SU-DHL-6 (cell line): Measurements from ENCODE around the gene TACC3.

Experiments used
- H2AFZ ChIP-seq: fragments of 200-600 bp; sonication (generic); 2 replicates; pipeline ENCODE4 v1.6.1; 2014; ENCODE audit warnings: low read depth, mild to moderate bottlenecking, moderate library complexity, mixed read lengths, antibody characterized with exemption, low read length; ENCODE audit not compliant: severe bottlenecking
- H3F3A ChIP-seq: fragments of 200-600 bp; shearing (Covaris generic); 2 replicates; pipeline ENCODE4 v1.6.0; 2016; ENCODE audit warnings: antibody characterized with exemption, mild to moderate bottlenecking; ENCODE audit not compliant: insufficient read depth
- H3K27ac ChIP-seq: fragments of 200-600 bp; sonication (generic); 2 replicates; pipeline ENCODE4 v1.5.1; 2016; ENCODE audit warnings: low read depth, mild to moderate bottlenecking, low read length, moderate library complexity, mixed read lengths
- H3K27me3 ChIP-seq: fragments of 200-600 bp; sonication (generic), shearing (Covaris generic); 2 replicates; pipeline ENCODE4 v1.6.0; 2014; ENCODE audit warnings: mild to moderate bottlenecking, low read length
- H3K36me3 ChIP-seq: fragments of 200-600 bp; sonication (generic); 2 replicates; pipeline ENCODE4 v1.6.1; 2014; ENCODE audit warnings: mild to moderate bottlenecking, low read length, mixed read lengths
- H3K4me2 ChIP-seq: fragments of 300-600, 200-600 bp; shearing (Covaris generic), sonication (generic); 2 replicates; pipeline ENCODE4 v1.6.0; 2014; ENCODE audit warnings: low read length, low read depth, mild to moderate bottlenecking; ENCODE audit not compliant: poor library complexity, severe bottlenecking
- H3K4me3 ChIP-seq: fragments of 200-600 bp; sonication (generic); 2 replicates; pipeline ENCODE4 v1.5.1; 2014; ENCODE audit warnings: antibody characterized with exemption, low read length, mild to moderate bottlenecking, mixed read lengths; ENCODE audit not compliant: insufficient read depth, poor library complexity, severe bottlenecking
- H3K79me2 ChIP-seq: fragments of 200-600 bp; sonication (generic); 2 replicates; pipeline ENCODE4 v1.6.1; 2014; ENCODE audit warnings: mild to moderate bottlenecking, low read length, moderate library complexity; ENCODE audit not compliant: insufficient read depth
- H3K9ac ChIP-seq: fragments of 200-600 bp; sonication (generic); 2 replicates; pipeline ENCODE4 v1.7.0; 2014; ENCODE audit warnings: mild to moderate bottlenecking, low read length
- H3K9me2 ChIP-seq: fragments of 200-600 bp; sonication (generic); replicated peaks from 2 replicates; pipeline ENCODE4 v1.6.1; 2014; ENCODE audit warnings: low read length; ENCODE audit not compliant: insufficient read depth
- H3K9me3 ChIP-seq: fragments of 200-600 bp; sonication (generic); 2 replicates; pipeline ENCODE4 v1.6.1; 2014; ENCODE audit warnings: low read length, mixed read lengths; ENCODE audit not compliant: insufficient read depth
- H4K20me1 ChIP-seq: fragments of 200-600 bp; sonication (generic); 2 replicates; pipeline ENCODE4 v1.6.1; 2014; ENCODE audit warnings: low read depth, mild to moderate bottlenecking, antibody characterized with exemption, low read length, moderate library complexity, mixed read lengths
- CTCF ChIP-seq: fragments of 200-600 bp; sonication (generic); IDR thresholded peaks from one replicate; pipeline ENCODE4 v1.5.1; 2017; ENCODE audit warnings: antibody characterized with exemption, mild to moderate bottlenecking, low read length, moderate library complexity; ENCODE audit not compliant: insufficient read depth, poor library complexity, severe bottlenecking
- EZH2phosphoT487 ChIP-seq: fragments of 200-600 bp; sonication (generic), shearing (Covaris generic); conservative IDR thresholded peaks from 2 replicates; pipeline ENCODE4 v1.6.1; 2018; ENCODE audit warnings: mild to moderate bottlenecking, antibody characterized with exemption, low read length, moderate library complexity, mixed read lengths

The TACC3 gene

GRCh38 chr4:1769692-1770091, 48.4 kb downstream of the TACC3 start:
- H3K36me3 ChIP-seq, result no peaks in the 10 kb centered on the region
- H3K27ac ChIP-seq, result no peak overlapping the region
- H3K79me2 ChIP-seq, result no peaks in the 10 kb centered on the region
- H3K9me3 ChIP-seq, result no peaks in the 10 kb centered on the region
- no peaks in the 10 kb centered on the region for H4K20me1 ChIP-seq
- H3K4me3 ChIP-seq, result no peak overlapping the region
- H3K9me2 ChIP-seq, result no peaks in the 10 kb centered on the region
- no peak overlapping the region for H2AFZ ChIP-seq
- no peaks in the 10 kb centered on the region for H3F3A ChIP-seq
- H3K27me3 ChIP-seq, result no peaks in the 10 kb centered on the region
- H3K4me2 ChIP-seq, result no peak overlapping the region
- TF ChIP-seq EZH2phosphoT487 (no peak), CTCF (no peak)
- no peak overlapping the region for H3K9ac ChIP-seq

- Histone ChIP-seq H3K4me3 (no peak overlapping the region), H3K36me3 (no peaks in the 10 kb centered on the region), H3K9ac (no peak overlapping the region), H3K4me2 (no peak overlapping the region), H3K27me3 (no peaks in the 10 kb centered on the region), H3K79me2 (no peaks in the 10 kb centered on the region), H3F3A (no peaks in the 10 kb centered on the region), H3K27ac (no peak overlapping the region), H3K9me3 (no peaks in the 10 kb centered on the region), H4K20me1 (no peaks in the 10 kb centered on the region), H3K9me2 (no peaks in the 10 kb centered on the region), H2AFZ (no peak overlapping the region)
- no peak for TF ChIP-seq CTCF
- no peak for TF ChIP-seq EZH2phosphoT487
Measured at GRCh38 chr4:1770245-1770644, 48.9 kb downstream of the TACC3 start.

DNA sequence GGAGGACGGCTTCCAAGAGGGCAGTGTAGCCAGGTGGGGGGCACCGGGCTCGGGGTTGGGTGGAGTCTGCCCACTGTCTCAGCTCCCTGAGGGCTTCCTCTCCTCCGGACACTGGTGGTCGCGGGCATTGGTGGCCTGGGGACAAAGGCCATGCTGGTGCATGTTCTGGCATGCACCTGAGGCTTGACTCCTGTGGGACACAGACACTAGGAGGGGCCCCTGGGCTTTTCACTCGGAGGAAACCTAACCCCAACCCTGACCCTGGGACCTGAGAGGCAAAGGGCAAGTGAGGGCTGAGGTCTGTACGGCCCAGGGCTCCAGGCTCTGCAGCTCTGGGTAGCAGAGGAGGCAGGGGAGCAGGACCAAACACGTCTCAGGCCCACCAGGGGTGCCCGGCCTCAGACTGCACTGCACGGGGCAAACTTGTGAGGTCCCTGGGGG, 49.5 kb downstream of the TACC3 start:
- Histone ChIP-seq H3K9ac (no peak overlapping the region), H3K36me3 (no peaks in the 10 kb centered on the region), H3K9me3 (no peaks in the 10 kb centered on the region), H3F3A (no peaks in the 10 kb centered on the region), H3K4me3 (no peak overlapping the region), H3K4me2 (no peak overlapping the region), H3K27ac (no peak overlapping the region), H4K20me1 (no peaks in the 10 kb centered on the region), H3K27me3 (no peaks in the 10 kb centered on the region), H3K79me2 (no peaks in the 10 kb centered on the region), H2AFZ (no peak overlapping the region), H3K9me2 (no peaks in the 10 kb centered on the region)
- TF ChIP-seq EZH2phosphoT487 (no peak), CTCF (no peak)
